GM23338 (cell line): Measurements from ENCODE around the gene IRF2BP2. TPM values are rescaled to one million over a fixed set of nuclear protein-coding genes. Genes with fewer than 3 reads are reported as not detected.

Source experiments
- ATAC-seq: fragments of 200-7000 bp; cut with Tn5 transposase; 3 replicates; pipeline ENCODE4 v1.9.1; 2020
- DNase-seq: peaks from one replicate; pipeline ENCODE4 v3.0.0-alpha.2; 2015; ENCODE audit warnings: low spot score
- H2AFZ ChIP-seq: fragments of 200-600 bp; sonication (generic); 2 replicates; pipeline ENCODE4 v1.8.0; 2016; ENCODE audit warnings: antibody characterized with exemption, mild to moderate bottlenecking, moderate library complexity
- H3F3A ChIP-seq: fragments of 200-600 bp; sonication (generic); replicated peaks from 2 replicates; pipeline ENCODE4 v1.8.0; 2017; ENCODE audit warnings: antibody characterized with exemption, mixed run types, low read depth
- H3K27ac ChIP-seq: fragments of 200-600 bp; sonication (generic); 2 replicates; pipeline ENCODE4 v1.6.1; 2016; ENCODE audit warnings: low read depth
- H3K27me3 ChIP-seq: fragments of 200-600 bp; sonication (generic); 2 replicates; pipeline ENCODE4 v1.8.0; 2016; ENCODE audit warnings: mild to moderate bottlenecking, mixed run types, moderate library complexity; ENCODE audit not compliant: insufficient read depth
- H3K36me3 ChIP-seq: fragments of 200-600 bp; sonication (generic); 2 replicates; pipeline ENCODE4 v1.8.0; 2016; ENCODE audit warnings: mild to moderate bottlenecking; ENCODE audit not compliant: insufficient read depth
- H3K4me1 ChIP-seq: fragments of 200-600 bp; sonication (generic); 2 replicates; pipeline ENCODE4 v1.8.0; 2016; ENCODE audit warnings: mild to moderate bottlenecking, moderate library complexity; ENCODE audit not compliant: insufficient read depth
- H3K4me2 ChIP-seq: fragments of 200-600 bp; sonication (generic); 2 replicates; pipeline ENCODE4 v1.7.1; 2017; ENCODE audit warnings: mixed run types
- H3K4me3 ChIP-seq: fragments of 200-600 bp; sonication (generic); 2 replicates; pipeline ENCODE4 v1.6.1; 2016; ENCODE audit warnings: mixed run types
- H3K79me2 ChIP-seq: fragments of 200-600 bp; sonication (generic); replicated peaks from 2 replicates; pipeline ENCODE4 v1.8.0; 2017; ENCODE audit warnings: mild to moderate bottlenecking; ENCODE audit not compliant: insufficient read depth
- H3K9me2 ChIP-seq: fragments of 200-600 bp; sonication (generic); 2 replicates; pipeline ENCODE4 v1.8.0; 2017; ENCODE audit not compliant: insufficient read depth
- H4K20me1 ChIP-seq: fragments of 200-600 bp; sonication (generic); replicated peaks from 2 replicates; pipeline ENCODE4 v1.8.0; 2017; ENCODE audit warnings: mild to moderate bottlenecking; ENCODE audit not compliant: insufficient read depth
- H3K27ac Mint-ChIP-seq: 2 replicates; pipeline ENCODE4 v1.8.0; 2020; ENCODE audit warnings: inconsistent platforms, mild to moderate bottlenecking, moderate library complexity, mixed read lengths
- H3K27me3 Mint-ChIP-seq: 3 replicates; pipeline ENCODE4 v1.8.0; 2022; ENCODE audit warnings: low read depth, mild to moderate bottlenecking, moderate library complexity, mixed read lengths, inconsistent platforms; ENCODE audit not compliant: insufficient read depth, poor library complexity
- H3K36me3 Mint-ChIP-seq: 3 replicates; pipeline ENCODE4 v1.8.0; 2021; ENCODE audit warnings: low read depth, mild to moderate bottlenecking, inconsistent platforms, moderate library complexity, mixed read lengths
- H3K4me1 Mint-ChIP-seq: 3 replicates; pipeline ENCODE4 v1.8.0; 2020; ENCODE audit warnings: mild to moderate bottlenecking, inconsistent platforms, mixed read lengths
- H3K4me3 Mint-ChIP-seq: 3 replicates; pipeline ENCODE4 v1.8.0; 2021; ENCODE audit warnings: moderate library complexity, mild to moderate bottlenecking, inconsistent platforms, mixed read lengths
- H3K9me3 Mint-ChIP-seq: 3 replicates; pipeline ENCODE4 v1.8.0; 2020; ENCODE audit warnings: moderate library complexity, mild to moderate bottlenecking, inconsistent platforms, mixed read lengths
- CREB1 ChIP-seq: fragments of 250-450 bp; sonication (Bioruptor Pico); IDR thresholded peaks from 2 replicates; pipeline ENCODE4 v1.5.0; 2020; ENCODE audit warnings: low read depth, mild to moderate bottlenecking, moderate library complexity
- EZH2 ChIP-seq: fragments of 200-600 bp; sonication (generic); IDR thresholded peaks from one replicate; pipeline ENCODE4 v1.8.0; 2017; ENCODE audit warnings: antibody characterized with exemption, mild to moderate bottlenecking, low read depth; ENCODE audit not compliant: unreplicated experiment
- EZH2phosphoT487 ChIP-seq: fragments of 200-600 bp; sonication (generic); IDR thresholded peaks from one replicate; pipeline ENCODE4 v1.8.1; 2018; ENCODE audit warnings: antibody characterized with exemption; ENCODE audit not compliant: unreplicated experiment
- JUNB ChIP-seq: IDR thresholded peaks from one replicate; pipeline ENCODE4 v1.6.1; 2016; ENCODE audit warnings: antibody characterized with exemption; ENCODE audit not compliant: unreplicated experiment
- NANOG ChIP-seq: IDR thresholded peaks from 2 replicates; pipeline ENCODE4 v1.6.1; 2016; ENCODE audit warnings: antibody characterized with exemption, borderline replicate concordance
- STAT1 ChIP-seq: IDR thresholded peaks from one replicate; pipeline ENCODE4 v1.6.1; 2016; ENCODE audit warnings: antibody characterized with exemption; ENCODE audit not compliant: unreplicated experiment
- ZNF114 ChIP-seq: fragments of 250-450 bp; sonication (Bioruptor Pico); IDR thresholded peaks from 2 replicates; pipeline ENCODE4 v1.5.0; 2020; ENCODE audit warnings: mild to moderate bottlenecking, moderate library complexity
- ZNF331 ChIP-seq: fragments of 250-450 bp; sonication (Bioruptor Pico); IDR thresholded peaks from 2 replicates; pipeline ENCODE4 v1.5.0; 2020; ENCODE audit warnings: low read depth, mild to moderate bottlenecking, moderate library complexity
- polyA plus RNA-seq: library from polyadenylated mRNA; unstranded; fragments of >200 nt; fragmentation: Nextera tagmentation; extraction: Ambion mirVana; gene quantifications from 2 replicates; pipeline ENCODE4 v1.2.1, GENCODE V29; 2016
- total RNA-seq: library from RNA; depleted of rRNA; stranded (reverse); fragments of >200 nt; shearing (Covaris generic); gene quantifications from 2 replicates; pipeline ENCODE4 v1.2.3, GENCODE V29; 2014
- TF ChIP-seq, protein P1 (sequence below): IDR thresholded peaks from 2 replicates; pipeline ENCODE4 v1.6.1; 2016; ENCODE audit warnings: antibody characterized with exemption
- TF ChIP-seq, protein P2 (sequence below): IDR thresholded peaks from one replicate; pipeline ENCODE4 v1.6.1; 2018; ENCODE audit warnings: antibody characterized with exemption; ENCODE audit not compliant: unreplicated experiment
- TF ChIP-seq, protein P3 (sequence below), 2 experiments: fragments of 200-600 bp in 1 of 2; sonication (generic) in 1 of 2; conservative IDR thresholded peaks; 2 replicates each; pipeline versions ENCODE4 v1.5.1 to v1.6.1; 2016 to 2017; ENCODE audit warnings: antibody characterized with exemption in 2 of 2, low read depth in 2 of 2, mild to moderate bottlenecking in 2 of 2, moderate library complexity in 1 of 2
- TF ChIP-seq, protein P4 (sequence below): fragments of 250-450 bp; sonication (Bioruptor Pico); IDR thresholded peaks from 2 replicates; pipeline ENCODE4 v1.5.0; 2020; ENCODE audit warnings: mild to moderate bottlenecking, moderate library complexity

IRF2BP2 gene
- total and polyA plus RNA-seq, 2 experiments from 2014 or later: 19.4 to 62.4 TPM

DNA sequence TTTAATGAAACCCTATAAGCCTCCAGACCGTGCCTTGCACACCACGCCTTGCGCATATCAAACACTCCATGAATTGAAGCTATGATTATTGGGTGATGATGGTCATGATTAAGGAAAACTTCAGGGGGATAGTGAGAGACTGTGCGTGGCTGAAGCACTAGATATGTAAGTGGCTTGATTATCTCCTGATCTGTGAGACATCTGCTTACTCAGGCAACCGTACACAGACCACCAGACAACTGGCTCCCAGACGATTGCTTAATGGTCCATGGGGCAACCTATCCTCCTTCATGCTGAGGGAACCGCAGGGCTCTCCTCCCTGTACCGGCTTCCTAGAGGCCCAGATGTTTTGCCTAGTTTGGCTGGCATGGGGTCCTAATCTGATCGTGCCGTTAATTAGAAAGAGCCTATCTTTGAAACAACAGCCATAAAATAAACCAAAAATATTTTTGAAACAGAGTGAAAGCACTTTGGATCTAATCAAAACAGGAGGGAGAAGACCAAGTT is 51.6 kb downstream of the IRF2BP2 start (continued):
- TF ChIP-seq ZNF331 (no peak), EZH2 (no peak), NANOG (no peak)

DNA sequence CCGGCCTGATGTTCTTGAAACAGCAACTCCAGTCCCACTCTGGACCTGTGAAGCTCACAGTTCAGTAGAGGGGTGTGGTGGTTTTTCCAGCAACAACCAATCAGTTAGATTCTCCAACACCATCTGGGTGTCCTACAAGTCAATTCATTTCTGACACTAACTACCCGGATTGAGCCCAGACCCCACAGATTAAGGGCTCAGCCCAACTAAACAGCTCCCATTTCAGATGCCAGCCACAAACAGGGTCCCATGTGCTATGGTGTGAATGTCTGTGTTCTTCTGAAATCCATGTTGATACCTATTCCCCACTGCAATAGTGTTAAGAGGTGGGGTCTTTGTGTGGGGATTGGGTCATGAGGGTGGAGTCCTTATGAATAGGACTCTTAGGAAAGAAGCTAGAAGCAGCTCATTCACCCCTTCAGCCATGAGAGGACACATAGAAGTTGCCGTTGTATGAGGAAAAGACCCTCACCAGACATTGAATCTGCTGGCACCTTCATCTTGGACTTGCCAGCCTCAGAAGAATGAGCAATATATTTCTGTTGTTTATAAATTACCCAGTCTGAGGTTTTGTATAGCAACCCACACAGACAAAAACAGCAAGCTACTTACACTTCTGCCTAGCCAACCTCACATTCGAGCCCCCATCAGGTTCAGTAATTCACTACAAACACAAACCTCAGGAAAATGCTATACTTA is 53.6 kb downstream of the IRF2BP2 start:
- H3K27me3 Mint-ChIP-seq: peaks cover 6% of the 10 kb centered on the region
- no peak overlapping the region for H3K27ac Mint-ChIP-seq
- no peak overlapping the region for H3K27ac ChIP-seq
- no peaks in the 10 kb centered on the region for H3K9me3 Mint-ChIP-seq
- H3K9me2 ChIP-seq: no peaks in the 10 kb centered on the region
- DNase-seq (no peak), ATAC-seq (no peak)
- no peaks in the 10 kb centered on the region for H3K36me3 ChIP-seq
- H2AFZ ChIP-seq: no peak overlapping the region
- H4K20me1 ChIP-seq: no peaks in the 10 kb centered on the region
- no peak overlapping the region for H3K4me2 ChIP-seq
- no peak overlapping the region for H3K4me3 Mint-ChIP-seq
- no peaks in the 10 kb centered on the region for H3K36me3 Mint-ChIP-seq
- H3K4me3 ChIP-seq: no peak overlapping the region
- H3K4me1 Mint-ChIP-seq: peaks cover 11% of the 10 kb centered on the region; the same call in 2 of the 3 replicates
- H3K27me3 ChIP-seq: no peaks in the 10 kb centered on the region
- no peaks in the 10 kb centered on the region for H3F3A ChIP-seq
- H3K4me1 ChIP-seq: no peaks in the 10 kb centered on the region
- H3K79me2 ChIP-seq: no peaks in the 10 kb centered on the region
- TF ChIP-seq EZH2phosphoT487: no peak
- TF ChIP-seq, protein P1, sequence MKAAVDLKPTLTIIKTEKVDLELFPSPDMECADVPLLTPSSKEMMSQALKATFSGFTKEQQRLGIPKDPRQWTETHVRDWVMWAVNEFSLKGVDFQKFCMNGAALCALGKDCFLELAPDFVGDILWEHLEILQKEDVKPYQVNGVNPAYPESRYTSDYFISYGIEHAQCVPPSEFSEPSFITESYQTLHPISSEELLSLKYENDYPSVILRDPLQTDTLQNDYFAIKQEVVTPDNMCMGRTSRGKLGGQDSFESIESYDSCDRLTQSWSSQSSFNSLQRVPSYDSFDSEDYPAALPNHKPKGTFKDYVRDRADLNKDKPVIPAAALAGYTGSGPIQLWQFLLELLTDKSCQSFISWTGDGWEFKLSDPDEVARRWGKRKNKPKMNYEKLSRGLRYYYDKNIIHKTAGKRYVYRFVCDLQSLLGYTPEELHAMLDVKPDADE: no peak
- TF ChIP-seq, protein P2, sequence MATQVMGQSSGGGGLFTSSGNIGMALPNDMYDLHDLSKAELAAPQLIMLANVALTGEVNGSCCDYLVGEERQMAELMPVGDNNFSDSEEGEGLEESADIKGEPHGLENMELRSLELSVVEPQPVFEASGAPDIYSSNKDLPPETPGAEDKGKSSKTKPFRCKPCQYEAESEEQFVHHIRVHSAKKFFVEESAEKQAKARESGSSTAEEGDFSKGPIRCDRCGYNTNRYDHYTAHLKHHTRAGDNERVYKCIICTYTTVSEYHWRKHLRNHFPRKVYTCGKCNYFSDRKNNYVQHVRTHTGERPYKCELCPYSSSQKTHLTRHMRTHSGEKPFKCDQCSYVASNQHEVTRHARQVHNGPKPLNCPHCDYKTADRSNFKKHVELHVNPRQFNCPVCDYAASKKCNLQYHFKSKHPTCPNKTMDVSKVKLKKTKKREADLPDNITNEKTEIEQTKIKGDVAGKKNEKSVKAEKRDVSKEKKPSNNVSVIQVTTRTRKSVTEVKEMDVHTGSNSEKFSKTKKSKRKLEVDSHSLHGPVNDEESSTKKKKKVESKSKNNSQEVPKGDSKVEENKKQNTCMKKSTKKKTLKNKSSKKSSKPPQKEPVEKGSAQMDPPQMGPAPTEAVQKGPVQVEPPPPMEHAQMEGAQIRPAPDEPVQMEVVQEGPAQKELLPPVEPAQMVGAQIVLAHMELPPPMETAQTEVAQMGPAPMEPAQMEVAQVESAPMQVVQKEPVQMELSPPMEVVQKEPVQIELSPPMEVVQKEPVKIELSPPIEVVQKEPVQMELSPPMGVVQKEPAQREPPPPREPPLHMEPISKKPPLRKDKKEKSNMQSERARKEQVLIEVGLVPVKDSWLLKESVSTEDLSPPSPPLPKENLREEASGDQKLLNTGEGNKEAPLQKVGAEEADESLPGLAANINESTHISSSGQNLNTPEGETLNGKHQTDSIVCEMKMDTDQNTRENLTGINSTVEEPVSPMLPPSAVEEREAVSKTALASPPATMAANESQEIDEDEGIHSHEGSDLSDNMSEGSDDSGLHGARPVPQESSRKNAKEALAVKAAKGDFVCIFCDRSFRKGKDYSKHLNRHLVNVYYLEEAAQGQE: no peak
- TF ChIP-seq, protein P3, sequence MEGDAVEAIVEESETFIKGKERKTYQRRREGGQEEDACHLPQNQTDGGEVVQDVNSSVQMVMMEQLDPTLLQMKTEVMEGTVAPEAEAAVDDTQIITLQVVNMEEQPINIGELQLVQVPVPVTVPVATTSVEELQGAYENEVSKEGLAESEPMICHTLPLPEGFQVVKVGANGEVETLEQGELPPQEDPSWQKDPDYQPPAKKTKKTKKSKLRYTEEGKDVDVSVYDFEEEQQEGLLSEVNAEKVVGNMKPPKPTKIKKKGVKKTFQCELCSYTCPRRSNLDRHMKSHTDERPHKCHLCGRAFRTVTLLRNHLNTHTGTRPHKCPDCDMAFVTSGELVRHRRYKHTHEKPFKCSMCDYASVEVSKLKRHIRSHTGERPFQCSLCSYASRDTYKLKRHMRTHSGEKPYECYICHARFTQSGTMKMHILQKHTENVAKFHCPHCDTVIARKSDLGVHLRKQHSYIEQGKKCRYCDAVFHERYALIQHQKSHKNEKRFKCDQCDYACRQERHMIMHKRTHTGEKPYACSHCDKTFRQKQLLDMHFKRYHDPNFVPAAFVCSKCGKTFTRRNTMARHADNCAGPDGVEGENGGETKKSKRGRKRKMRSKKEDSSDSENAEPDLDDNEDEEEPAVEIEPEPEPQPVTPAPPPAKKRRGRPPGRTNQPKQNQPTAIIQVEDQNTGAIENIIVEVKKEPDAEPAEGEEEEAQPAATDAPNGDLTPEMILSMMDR (conservative IDR thresholded peaks at IDR 0.05; ENCODE audit: low read depth in 2 of 2): no peak
- TF ChIP-seq NANOG: no peak
- no peak for TF ChIP-seq ZNF114 (CRISPR knock-in tag)
- no peak for TF ChIP-seq EZH2
- TF ChIP-seq, protein P4, sequence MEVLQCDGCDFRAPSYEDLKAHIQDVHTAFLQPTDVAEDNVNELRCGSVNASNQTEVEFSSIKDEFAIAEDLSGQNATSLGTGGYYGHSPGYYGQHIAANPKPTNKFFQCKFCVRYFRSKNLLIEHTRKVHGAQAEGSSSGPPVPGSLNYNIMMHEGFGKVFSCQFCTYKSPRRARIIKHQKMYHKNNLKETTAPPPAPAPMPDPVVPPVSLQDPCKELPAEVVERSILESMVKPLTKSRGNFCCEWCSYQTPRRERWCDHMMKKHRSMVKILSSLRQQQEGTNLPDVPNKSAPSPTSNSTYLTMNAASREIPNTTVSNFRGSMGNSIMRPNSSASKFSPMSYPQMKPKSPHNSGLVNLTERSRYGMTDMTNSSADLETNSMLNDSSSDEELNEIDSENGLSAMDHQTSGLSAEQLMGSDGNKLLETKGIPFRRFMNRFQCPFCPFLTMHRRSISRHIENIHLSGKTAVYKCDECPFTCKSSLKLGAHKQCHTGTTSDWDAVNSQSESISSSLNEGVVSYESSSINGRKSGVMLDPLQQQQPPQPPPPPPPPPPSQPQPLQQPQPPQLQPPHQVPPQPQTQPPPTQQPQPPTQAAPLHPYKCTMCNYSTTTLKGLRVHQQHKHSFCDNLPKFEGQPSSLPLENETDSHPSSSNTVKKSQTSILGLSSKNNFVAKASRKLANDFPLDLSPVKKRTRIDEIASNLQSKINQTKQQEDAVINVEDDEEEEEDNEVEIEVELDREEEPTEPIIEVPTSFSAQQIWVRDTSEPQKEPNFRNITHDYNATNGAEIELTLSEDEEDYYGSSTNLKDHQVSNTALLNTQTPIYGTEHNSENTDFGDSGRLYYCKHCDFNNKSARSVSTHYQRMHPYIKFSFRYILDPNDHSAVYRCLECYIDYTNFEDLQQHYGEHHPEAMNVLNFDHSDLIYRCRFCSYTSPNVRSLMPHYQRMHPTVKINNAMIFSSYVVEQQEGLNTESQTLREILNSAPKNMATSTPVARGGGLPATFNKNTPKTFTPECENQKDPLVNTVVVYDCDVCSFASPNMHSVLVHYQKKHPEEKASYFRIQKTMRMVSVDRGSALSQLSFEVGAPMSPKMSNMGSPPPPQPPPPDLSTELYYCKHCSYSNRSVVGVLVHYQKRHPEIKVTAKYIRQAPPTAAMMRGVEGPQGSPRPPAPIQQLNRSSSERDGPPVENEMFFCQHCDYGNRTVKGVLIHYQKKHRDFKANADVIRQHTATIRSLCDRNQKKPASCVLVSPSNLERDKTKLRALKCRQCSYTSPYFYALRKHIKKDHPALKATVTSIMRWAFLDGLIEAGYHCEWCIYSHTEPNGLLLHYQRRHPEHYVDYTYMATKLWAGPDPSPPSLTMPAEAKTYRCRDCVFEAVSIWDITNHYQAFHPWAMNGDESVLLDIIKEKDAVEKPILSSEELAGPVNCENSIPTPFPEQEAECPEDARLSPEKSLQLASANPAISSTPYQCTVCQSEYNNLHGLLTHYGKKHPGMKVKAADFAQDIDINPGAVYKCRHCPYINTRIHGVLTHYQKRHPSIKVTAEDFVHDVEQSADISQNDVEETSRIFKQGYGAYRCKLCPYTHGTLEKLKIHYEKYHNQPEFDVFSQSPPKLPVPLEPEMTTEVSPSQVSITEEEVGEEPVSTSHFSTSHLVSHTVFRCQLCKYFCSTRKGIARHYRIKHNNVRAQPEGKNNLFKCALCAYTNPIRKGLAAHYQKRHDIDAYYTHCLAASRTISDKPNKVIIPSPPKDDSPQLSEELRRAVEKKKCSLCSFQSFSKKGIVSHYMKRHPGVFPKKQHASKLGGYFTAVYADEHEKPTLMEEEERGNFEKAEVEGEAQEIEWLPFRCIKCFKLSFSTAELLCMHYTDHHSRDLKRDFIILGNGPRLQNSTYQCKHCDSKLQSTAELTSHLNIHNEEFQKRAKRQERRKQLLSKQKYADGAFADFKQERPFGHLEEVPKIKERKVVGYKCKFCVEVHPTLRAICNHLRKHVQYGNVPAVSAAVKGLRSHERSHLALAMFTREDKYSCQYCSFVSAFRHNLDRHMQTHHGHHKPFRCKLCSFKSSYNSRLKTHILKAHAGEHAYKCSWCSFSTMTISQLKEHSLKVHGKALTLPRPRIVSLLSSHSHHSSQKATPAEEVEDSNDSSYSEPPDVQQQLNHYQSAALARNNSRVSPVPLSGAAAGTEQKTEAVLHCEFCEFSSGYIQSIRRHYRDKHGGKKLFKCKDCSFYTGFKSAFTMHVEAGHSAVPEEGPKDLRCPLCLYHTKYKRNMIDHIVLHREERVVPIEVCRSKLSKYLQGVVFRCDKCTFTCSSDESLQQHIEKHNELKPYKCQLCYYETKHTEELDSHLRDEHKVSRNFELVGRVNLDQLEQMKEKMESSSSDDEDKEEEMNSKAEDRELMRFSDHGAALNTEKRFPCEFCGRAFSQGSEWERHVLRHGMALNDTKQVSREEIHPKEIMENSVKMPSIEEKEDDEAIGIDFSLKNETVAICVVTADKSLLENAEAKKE: no peak
- no peak for TF ChIP-seq JUNB
- no peak for TF ChIP-seq CREB1
- no peak for TF ChIP-seq STAT1
- TF ChIP-seq ZNF331: no peak
